GM18526 (cell line): ENCODE results near the gene AFAP1.

Source experiments
- POLR2A ChIP-seq: IDR thresholded peaks from 3 replicates; pipeline ENCODE4 v1.6.1; 2011; ENCODE audit not compliant: insufficient read length; ENCODE audit errors: extremely low read depth

Gene AFAP1

DNA sequence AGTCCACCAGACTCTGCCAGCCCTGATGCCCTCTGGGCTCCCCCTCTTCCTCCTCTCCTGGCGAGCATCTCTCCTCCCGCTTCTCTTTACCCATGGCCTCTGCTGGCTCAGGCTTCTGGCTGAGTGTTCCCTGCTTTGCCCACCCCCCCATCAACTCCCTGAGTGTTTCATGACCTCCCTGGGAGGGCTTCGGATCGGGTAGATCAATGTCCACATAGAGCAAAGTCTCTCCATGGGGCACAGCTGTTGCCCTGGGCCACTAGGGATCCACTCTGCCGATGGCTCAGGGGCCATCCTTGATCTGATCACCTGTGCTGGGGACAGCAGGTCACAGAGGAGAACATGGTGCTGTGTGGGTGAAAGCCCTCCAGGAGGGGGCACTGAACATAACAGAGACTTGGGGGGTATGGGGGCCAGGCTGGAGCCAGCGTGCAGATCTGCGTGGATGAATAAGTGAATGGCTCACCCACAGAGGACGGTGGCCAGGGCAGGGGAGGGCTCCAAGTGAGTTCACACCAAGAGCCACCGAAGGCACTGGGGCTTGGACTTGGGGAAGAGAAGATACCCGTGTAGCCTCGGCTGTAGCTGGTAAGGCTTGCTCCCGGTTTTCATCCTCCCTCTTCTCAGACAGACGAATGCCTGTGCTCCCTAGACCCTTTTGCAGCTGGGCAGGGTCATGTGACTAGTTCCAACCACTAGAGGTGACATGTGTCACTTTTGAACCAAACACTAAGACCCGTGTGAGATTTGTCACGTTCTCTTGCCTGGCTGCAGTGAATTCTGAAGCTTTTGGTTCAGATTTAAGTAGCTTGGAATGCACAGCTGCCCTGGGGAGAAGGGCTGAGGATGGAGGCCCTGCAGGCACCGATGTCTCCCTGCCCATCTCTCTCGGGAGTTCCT lies 23.2 kb upstream of the AFAP1 start:
- no peak for TF ChIP-seq POLR2A

DNA sequence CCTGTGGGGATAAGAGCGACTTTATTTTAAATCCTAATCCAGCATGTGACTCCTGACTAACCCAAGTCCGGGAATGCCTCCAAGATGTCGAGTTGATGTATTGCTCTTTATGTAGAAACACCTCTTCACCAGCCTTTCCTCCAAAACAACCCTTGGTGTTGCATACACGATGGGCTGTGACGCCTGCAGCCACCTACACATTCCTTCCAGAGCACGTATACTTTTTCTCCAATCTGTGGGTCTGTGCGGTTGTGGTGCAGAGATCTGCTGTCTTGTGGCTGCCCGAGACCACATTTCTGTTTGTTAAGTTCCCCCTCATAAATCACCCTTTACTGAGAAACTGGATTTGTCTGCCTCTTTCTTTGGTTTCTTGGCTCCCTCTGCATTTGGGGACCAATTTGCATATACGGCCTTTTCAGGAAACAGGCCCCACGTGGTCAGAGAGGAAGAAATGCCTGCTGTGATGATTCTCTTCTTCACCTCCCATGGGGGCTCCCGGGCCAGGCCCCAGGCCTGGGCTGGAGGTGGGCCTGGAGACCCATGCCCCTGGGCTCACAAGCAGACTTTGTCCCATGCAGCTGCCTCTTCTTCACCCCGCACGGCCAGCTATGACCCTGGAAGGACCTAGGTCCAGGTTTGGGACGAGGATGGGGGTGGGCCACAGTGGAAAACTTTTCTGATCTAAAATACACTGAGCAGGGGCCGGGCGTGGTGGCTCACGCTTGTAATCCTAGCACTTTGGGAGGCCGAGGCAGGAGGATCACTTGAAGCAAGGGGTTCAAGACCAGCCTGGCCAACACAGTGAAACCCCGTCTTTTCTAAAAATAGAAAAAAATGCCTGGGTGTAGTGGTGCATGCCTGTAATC lies 21.4 kb upstream of the AFAP1 start:
- no peak for TF ChIP-seq POLR2A

DNA sequence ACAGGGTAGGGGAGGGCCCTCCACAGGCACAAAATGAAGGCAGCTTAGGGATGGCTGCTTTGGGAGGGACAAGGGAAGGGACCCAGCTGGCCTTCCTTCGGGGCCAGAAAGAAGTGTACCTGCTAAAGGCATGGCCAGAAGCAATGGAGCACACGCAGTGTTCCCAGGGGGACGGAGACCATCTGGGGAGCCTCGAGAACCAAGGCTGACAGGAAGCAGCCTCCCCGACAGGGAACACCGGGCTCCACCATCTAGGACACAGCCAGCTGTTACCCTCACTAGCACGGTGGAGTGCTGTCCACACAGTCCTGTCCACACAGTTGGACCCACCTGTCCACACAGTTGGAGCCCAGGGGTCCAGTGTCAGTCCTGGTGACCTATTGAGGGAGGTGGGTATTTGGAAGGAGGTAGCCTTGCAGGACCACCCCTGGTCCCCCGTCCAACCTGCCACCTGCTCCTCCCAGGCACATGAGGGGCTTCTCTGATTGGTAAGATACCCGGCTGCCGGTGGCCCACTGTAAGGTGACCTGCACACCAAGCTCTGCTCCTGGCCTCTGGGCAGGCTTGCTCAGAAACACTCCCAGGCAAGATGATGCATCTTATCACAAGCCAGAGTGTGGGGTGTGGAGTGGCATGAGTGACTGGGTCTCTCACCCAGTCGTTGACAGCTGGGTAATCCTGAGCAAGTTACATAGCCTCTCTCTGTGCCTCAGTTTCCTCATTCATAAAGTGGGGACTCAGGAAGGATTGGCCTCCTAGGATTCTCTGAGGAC lies 20.5 kb upstream of the AFAP1 start:
- TF ChIP-seq POLR2A: no peak

- TF ChIP-seq POLR2A: no peak
These were observed 19.4 kb upstream of the AFAP1 start for GRCh38 chr4:7959078-7959477.

GRCh38 chr4:7956934-7957656 lies 17.4 kb upstream of the AFAP1 start:
- TF ChIP-seq POLR2A: no peak

GRCh38 chr4:7956270-7956808 lies 16.7 kb upstream of the AFAP1 start:
- no peak for TF ChIP-seq POLR2A

DNA sequence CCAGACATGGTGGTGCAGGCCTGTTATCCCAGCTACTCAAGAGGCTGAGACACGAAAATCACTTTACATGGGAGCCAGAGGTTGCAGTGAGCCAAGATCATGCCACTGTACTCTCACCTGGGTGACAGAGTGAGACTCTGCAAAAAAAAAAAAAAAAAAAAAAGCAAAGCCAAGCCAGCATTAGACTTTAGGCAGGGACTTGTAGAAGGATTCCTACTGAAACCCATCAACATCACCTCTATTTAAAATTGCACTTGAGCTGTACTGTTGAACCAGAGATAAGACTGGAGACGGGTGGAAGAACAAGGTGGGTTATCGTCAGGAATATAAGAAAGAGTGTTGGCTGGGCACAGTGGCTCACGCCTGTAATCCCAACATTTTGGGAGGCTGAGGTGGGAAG lies 15.7 kb upstream of the AFAP1 start:
- TF ChIP-seq POLR2A: no peak

GRCh38 chr4:7952615-7953014 lies 13.0 kb upstream of the AFAP1 start:
- no peak for TF ChIP-seq POLR2A

GRCh38 chr4:7950301-7951092 lies 10.8 kb upstream of the AFAP1 start:
- TF ChIP-seq POLR2A: no peak

DNA sequence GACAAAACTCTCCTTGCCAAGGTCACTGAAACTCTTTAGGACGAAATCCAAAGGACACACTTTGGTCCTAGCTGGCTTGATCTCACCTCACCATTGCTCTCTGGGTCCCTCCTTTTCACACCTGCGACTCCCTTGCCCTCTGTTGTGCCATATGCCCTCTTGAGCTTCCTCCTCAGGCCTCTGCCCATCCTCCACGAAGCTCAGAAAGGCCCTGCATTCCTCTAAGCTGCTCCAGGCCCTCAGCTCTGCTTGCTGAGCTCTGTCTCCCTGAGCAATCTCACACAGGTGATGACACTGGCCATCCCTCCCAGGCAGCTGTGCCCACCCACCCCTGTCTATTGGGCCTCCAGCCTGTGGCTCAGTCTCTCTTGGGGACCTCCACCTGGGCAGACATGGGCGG lies 10.1 kb upstream of the AFAP1 start:
- no peak for TF ChIP-seq POLR2A

DNA sequence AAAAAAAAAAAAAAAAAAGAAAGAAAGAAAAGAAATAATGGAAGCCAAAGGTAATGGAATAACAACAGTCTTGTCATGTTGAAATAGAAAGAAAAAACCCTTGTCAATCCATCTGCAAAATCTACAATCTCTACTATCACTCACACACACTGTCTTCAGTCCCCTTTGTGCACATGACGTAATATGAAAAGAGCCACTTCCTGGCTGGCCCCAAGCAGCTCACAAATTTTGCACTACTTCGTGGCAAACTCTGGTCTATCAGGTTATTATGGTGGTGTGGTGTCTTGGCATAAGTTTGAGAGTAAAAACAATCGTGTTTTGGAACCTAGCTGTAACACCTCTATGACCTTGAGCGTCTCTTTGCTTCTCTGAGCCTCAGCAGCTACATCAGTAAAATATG lies 8.3 kb upstream of the AFAP1 start:
- TF ChIP-seq POLR2A: no peak

GRCh38 chr4:7945709-7946380 lies 6.2 kb upstream of the AFAP1 start:
- no peak for TF ChIP-seq POLR2A

GRCh38 chr4:7944599-7945220 lies 5.0 kb upstream of the AFAP1 start:
- TF ChIP-seq POLR2A: no peak

DNA sequence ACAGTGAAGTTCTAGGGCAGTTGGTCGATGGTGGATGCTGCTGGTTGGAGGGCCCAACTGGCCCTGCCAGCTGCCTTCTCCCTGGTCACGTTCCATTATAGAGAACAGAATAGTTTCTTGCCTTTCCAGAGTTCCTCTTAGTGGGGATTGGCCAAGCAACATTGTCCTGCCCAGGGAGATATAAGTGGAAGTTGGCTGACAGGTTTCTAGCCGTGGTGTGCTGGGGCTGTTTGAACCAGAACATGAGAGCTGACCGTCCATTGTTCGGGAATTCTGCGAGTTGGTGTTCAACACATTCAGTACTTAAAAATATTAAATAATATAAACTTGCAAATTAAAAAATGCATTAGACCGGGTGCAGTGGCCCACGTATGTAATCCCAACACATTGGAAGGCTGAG lies 3.5 kb upstream of the AFAP1 start:
- no peak for TF ChIP-seq POLR2A
